Breast epithelium (tissue), 3 donors: ENCODE results near the gene SLC25A44.

Experiments
- POLR2A ChIP-seq: fragments of 450-650 bp; IDR thresholded peaks from one replicate; pipeline ENCODE4 v1.6.1; 2016; ENCODE audit warnings: antibody characterized with exemption, mild to moderate bottlenecking, moderate library complexity
- POLR2AphosphoS5 ChIP-seq, 3 donors: sonication (generic); formaldehyde crosslinking; IDR thresholded peaks; one replicate each; pipeline ENCODE4 v1.6.1; 2017; ENCODE audit warnings: antibody characterized with exemption in 3 of 3
- TF ChIP-seq, protein P1 (sequence below), 3 donors: fragments of 450-650 bp; IDR thresholded peaks; one replicate each; pipeline ENCODE4 v1.5.1; 2016 to 2017; ENCODE audit warnings: antibody characterized with exemption in 3 of 3, mild to moderate bottlenecking in 3 of 3, moderate library complexity in 3 of 3

DNA sequence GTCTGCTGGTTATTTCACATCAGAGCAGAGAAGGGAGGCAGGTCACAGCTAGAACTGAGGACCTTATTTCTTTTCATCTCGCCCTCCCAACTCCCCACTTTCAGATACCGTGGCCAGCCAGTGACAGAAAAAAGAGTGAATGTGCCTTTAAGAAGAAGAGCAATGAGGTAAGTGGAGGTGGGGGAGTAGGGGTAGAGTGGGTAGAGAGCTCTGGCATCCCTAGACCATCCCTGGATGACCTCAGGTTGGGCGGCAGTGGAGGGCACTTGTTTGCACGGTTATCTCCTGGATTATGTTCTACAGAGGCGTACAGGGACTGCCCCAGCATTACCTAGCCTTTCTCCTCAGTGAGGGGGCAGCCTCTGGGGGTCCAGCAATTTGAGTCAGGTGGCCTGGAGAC is 35.9 kb upstream of the SLC25A44 start:
- TF ChIP-seq, protein P1, sequence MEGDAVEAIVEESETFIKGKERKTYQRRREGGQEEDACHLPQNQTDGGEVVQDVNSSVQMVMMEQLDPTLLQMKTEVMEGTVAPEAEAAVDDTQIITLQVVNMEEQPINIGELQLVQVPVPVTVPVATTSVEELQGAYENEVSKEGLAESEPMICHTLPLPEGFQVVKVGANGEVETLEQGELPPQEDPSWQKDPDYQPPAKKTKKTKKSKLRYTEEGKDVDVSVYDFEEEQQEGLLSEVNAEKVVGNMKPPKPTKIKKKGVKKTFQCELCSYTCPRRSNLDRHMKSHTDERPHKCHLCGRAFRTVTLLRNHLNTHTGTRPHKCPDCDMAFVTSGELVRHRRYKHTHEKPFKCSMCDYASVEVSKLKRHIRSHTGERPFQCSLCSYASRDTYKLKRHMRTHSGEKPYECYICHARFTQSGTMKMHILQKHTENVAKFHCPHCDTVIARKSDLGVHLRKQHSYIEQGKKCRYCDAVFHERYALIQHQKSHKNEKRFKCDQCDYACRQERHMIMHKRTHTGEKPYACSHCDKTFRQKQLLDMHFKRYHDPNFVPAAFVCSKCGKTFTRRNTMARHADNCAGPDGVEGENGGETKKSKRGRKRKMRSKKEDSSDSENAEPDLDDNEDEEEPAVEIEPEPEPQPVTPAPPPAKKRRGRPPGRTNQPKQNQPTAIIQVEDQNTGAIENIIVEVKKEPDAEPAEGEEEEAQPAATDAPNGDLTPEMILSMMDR (IDR thresholded peaks at IDR 0.05), result no peak
- TF ChIP-seq POLR2AphosphoS5 (IDR thresholded peaks at IDR 0.05), result no peak
- no peak for TF ChIP-seq POLR2A
